ENCODE measurements around the gene FARP1.

FARP1 gene

GRCh38 chr13:98134901-98135300 lies 8.0 kb upstream of the FARP1 start:
- DNase-seq = no peak

GRCh38 chr13:98141091-98141490 lies 1.8 kb upstream of the FARP1 start:
- no peak for DNase-seq

GRCh38 chr13:98141509-98142379 lies 1.1 kb upstream of the FARP1 start:
- DNase-seq = peak; percentile 4

GRCh38 chr13:98143157-98143553 lies 261 bp downstream of the FARP1 start:
- DNase-seq = no peak

- DNase-seq = peak; percentile 8
These were observed 720 bp downstream of the FARP1 start for GRCh38 chr13:98143601-98144026.

- DNase-seq = no peak
These were observed 1.3 kb downstream of the FARP1 start for GRCh38 chr13:98144027-98144741.

GRCh38 chr13:98144801-98145350 lies 2.0 kb downstream of the FARP1 start:
- no peak for DNase-seq

- no peak for DNase-seq
These were observed 4.6 kb downstream of the FARP1 start for GRCh38 chr13:98147521-98147920.

- no peak for DNase-seq
These were observed 8.1 kb downstream of the FARP1 start for GRCh38 chr13:98150832-98151479.

- DNase-seq = no peak
These were observed 12.7 kb downstream of the FARP1 start for GRCh38 chr13:98155475-98156109.

GRCh38 chr13:98156259-98156658 lies 13.4 kb downstream of the FARP1 start:
- DNase-seq = no peak

- DNase-seq = no peak
These were observed 14.3 kb downstream of the FARP1 start for GRCh38 chr13:98157188-98157587.

GRCh38 chr13:98157609-98158008 lies 14.7 kb downstream of the FARP1 start:
- no peak for DNase-seq

GRCh38 chr13:98158172-98158899 lies 15.4 kb downstream of the FARP1 start:
- DNase-seq = no peak

GRCh38 chr13:98162935-98163334 lies 20.0 kb downstream of the FARP1 start:
- no peak for DNase-seq

GRCh38 chr13:98169331-98169730 lies 26.4 kb downstream of the FARP1 start:
- no peak for DNase-seq

GRCh38 chr13:98171900-98172589 lies 29.2 kb downstream of the FARP1 start:
- DNase-seq = no peak

- no peak for DNase-seq
These were observed 29.9 kb downstream of the FARP1 start for GRCh38 chr13:98172590-98173422.

GRCh38 chr13:98173431-98174152 lies 30.7 kb downstream of the FARP1 start:
- no peak for DNase-seq

- no peak for DNase-seq
These were observed 31.4 kb downstream of the FARP1 start for GRCh38 chr13:98174307-98174706.
